Cortex of kidney (tissue), 1 donor: Measurements from ENCODE around the gene HS3ST2.
"Not testable (repeated sequence)": the region's sequence is repeated elsewhere in the genome, so short reads cannot be mapped to it uniquely, and the experiment has no call there.

Experiments
- DNase-seq: peaks from one replicate; lab custom pipeline; 2025; lab: John Stamatoyannopoulos, UW

The HS3ST2 gene

GRCh38 chr16:22813223-22813947 is 577 bp upstream of the HS3ST2 start:
- DNase-seq: no peak

GRCh38 chr16:22814711-22815105 is 746 bp downstream of the HS3ST2 start:
- DNase-seq: no peak

- DNase-seq: no peak
These were observed 1.9 kb downstream of the HS3ST2 start for GRCh38 chr16:22815863-22816262.

GRCh38 chr16:22816475-22816874 is 2.5 kb downstream of the HS3ST2 start:
- no peak for DNase-seq

GRCh38 chr16:22818736-22819135 is 4.8 kb downstream of the HS3ST2 start:
- not testable (repeated sequence) for DNase-seq

GRCh38 chr16:22838681-22839080 is 24.7 kb downstream of the HS3ST2 start:
- no peak for DNase-seq

- not testable (repeated sequence) for DNase-seq
These were observed 28.1 kb downstream of the HS3ST2 start for GRCh38 chr16:22842031-22842430.

GRCh38 chr16:22843122-22843521 is 29.2 kb downstream of the HS3ST2 start:
- DNase-seq: no peak

GRCh38 chr16:22843856-22844255 is 29.9 kb downstream of the HS3ST2 start:
- DNase-seq: no peak

GRCh38 chr16:22844416-22844815 is 30.5 kb downstream of the HS3ST2 start:
- no peak for DNase-seq

- no peak for DNase-seq
These were observed 33.1 kb downstream of the HS3ST2 start for GRCh38 chr16:22847100-22847499.

GRCh38 chr16:22847690-22848089 is 33.7 kb downstream of the HS3ST2 start:
- DNase-seq: no peak

GRCh38 chr16:22848451-22848850 is 34.5 kb downstream of the HS3ST2 start:
- no peak for DNase-seq

- no peak for DNase-seq
These were observed 35.6 kb downstream of the HS3ST2 start for GRCh38 chr16:22849517-22849916.

- DNase-seq: no peak
These were observed 41.3 kb downstream of the HS3ST2 start for GRCh38 chr16:22855231-22855630.

- DNase-seq: no peak
These were observed 43.5 kb downstream of the HS3ST2 start for GRCh38 chr16:22857296-22858025.

- DNase-seq: no peak
These were observed 46.0 kb downstream of the HS3ST2 start for GRCh38 chr16:22859925-22860324.

- no peak for DNase-seq
These were observed 47.6 kb downstream of the HS3ST2 start for GRCh38 chr16:22861580-22861979.

GRCh38 chr16:22862046-22862445 is 48.1 kb downstream of the HS3ST2 start:
- no peak for DNase-seq

- no peak for DNase-seq
These were observed 50.4 kb downstream of the HS3ST2 start for GRCh38 chr16:22864375-22864774.

- DNase-seq: no peak
These were observed 54.7 kb downstream of the HS3ST2 start for GRCh38 chr16:22868593-22869224.

GRCh38 chr16:22871861-22872260 is 57.9 kb downstream of the HS3ST2 start:
- DNase-seq: no peak

GRCh38 chr16:22874394-22874793 is 60.4 kb downstream of the HS3ST2 start:
- DNase-seq: no peak
